RCC 7860 (cell line): ENCODE measurements around the gene KCNRG.
A peak's percentile ranks its signal among the peaks of the same experiment; 100 is the strongest.
"Not testable (repeated sequence)": the region's sequence is repeated elsewhere in the genome, so short reads cannot be mapped to it uniquely, and the experiment has no call there.

Experiments used
- DNase-seq: peaks from one replicate; pipeline ENCODE4 v3.0.0-alpha.2; 2015; ENCODE audit warnings: low spot score
- FAIRE-seq: peaks from 2 replicates; lab custom pipeline; 2012; peaks lifted over from hg19 to GRCh38; lab: Jason Lieb, UNC

Gene KCNRG

DNA sequence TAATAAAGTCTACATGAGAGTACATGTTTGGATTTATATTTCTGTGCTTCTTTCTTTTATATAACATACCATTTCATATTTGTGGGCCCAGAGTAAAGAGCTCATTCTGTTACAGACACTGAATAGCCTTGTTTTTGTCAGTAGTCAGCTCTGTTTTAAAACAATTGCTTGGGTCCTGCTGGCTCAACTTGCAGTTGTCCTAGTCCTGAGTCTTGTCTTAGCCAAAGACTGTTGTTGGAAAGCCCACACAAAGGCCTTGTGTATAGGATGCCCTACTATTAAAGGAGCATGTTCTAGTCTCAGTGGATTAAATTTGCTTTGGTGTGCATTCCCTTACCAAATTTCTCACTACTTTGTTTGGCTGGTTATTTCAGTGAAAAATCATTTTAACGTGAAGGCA lies 3.8 kb upstream of the KCNRG start:
- FAIRE-seq: no peak
- no peak for DNase-seq

DNA sequence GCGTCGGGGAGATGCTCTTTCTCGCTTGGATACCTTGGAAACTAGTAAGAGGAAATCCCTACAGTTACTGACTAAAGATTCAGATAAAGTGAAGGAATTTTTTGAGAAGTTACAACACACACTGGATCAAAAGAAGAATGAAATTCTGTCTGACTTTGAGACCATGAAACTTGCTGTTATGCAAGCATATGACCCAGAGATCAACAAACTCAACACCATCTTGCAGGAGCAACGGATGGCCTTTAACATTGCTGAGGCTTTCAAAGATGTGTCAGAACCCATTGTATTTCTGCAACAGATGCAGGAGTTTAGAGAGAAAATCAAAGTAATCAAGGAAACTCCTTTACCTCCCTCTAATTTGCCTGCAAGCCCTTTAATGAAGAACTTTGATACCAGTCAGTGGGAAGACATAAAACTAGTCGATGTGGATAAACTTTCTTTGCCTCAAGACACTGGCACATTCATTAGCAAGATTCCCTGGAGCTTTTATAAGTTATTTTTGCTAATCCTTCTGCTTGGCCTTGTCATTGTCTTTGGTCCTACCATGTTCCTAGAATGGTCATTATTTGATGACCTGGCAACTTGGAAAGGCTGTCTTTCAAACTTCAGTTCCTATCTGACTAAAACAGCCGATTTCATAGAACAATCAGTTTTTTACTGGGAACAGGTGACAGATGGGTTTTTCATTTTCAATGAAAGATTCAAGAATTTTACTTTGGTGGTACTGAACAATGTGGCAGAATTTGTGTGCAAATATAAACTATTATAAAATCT lies 2.7 kb upstream of the KCNRG start:
- FAIRE-seq: no peak

DNA sequence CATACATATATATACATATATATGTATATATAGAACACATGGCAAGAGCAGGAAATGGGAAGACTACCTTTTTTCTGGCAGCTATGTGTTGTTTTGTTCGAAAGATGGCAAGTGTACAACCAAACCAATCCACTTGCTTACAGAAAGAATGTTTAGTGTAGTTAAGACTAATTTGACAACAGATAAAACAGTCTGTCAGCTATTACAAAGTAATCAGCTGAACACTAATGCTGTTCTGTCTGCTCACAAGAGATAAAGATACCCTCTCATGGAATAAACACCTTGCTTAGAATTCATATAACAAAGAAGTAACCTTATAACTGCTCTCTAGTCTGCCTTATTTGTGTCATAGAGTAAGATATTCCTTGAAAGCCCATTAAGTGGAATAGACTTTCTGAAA lies 858 bp upstream of the KCNRG start:
- DNase-seq (no peak), FAIRE-seq (no peak)

More for the DNA sequence above, 2.7 kb upstream of the KCNRG start:
- no peak for DNase-seq

DNA sequence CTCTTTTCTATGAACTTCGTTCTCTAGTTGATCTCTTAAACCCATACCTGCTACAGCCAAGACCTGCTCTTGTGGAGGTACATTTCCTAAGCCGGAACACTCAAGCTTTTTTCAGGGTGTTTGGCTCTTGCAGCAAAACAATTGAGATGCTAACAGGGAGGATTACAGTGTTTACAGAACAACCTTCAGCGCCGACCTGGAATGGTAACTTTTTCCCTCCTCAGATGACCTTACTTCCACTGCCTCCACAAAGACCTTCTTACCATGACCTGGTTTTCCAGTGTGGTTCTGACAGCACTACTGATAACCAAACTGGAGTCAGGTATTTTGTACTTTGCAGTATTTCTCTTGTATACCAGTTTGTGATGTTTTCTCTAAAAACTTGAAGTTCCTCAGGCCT lies 506 bp downstream of the KCNRG start:
- DNase-seq (no peak), FAIRE-seq (no peak)

DNA sequence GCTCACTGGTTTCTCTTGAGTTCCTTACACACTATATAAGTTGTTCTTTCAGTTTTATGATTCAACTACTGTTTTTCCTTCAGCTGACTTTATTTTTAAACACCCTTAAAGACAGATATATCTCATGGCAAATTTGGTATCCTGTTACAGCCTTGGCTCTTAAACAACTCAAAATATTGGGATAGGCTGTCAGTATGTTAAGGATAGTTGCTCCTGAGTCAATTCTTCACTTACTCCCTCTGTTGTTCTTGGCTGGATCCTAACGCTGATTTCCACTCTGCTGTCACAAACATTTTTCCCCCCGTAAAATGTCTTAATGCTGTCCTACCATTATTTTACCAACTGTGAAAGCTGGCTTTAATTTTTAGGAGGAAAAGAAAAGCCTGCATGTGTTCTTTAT lies 1.2 kb downstream of the KCNRG start:
- DNase-seq (no peak), FAIRE-seq (no peak)

DNA sequence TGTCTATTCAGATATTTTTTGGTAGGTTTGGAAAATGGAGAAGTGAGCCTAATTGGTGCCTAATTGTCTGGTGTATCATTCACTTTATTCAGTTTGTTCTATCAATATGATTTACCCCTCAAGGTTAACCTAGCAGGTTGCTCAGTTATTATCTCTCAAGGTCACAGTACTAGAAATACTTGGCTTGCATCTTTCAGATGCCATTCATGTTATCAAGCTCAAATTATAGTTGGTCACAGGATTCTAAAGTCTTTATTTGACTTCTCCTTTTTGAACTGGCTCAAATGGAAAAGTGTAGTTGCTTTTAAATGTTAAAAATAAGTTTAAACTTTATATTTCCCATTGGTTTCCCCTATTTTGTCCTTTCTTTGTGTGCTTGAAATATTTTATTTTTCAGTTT lies 2.6 kb downstream of the KCNRG start:
- FAIRE-seq (no peak), DNase-seq (no peak)

DNA sequence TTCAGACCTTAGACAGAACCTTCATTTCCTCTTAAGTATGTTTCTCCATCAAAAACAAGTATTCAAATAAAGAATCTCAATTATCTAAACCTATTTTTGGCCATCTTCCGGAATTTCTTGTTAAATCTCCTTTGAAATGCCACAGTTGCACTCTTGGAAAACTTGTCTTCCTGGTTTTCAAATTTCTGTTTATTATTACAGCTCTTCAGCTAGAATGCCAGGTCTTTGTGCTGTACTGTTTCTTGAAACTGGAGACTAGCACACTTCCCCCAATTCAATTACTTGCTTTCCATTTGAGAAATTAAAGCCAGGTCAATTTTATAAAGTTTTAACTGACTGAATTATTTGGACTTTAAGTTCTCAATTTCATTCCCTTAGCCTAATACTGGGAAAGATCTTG lies 10.2 kb downstream of the KCNRG start:
- no peak for FAIRE-seq
- DNase-seq: no peak

DNA sequence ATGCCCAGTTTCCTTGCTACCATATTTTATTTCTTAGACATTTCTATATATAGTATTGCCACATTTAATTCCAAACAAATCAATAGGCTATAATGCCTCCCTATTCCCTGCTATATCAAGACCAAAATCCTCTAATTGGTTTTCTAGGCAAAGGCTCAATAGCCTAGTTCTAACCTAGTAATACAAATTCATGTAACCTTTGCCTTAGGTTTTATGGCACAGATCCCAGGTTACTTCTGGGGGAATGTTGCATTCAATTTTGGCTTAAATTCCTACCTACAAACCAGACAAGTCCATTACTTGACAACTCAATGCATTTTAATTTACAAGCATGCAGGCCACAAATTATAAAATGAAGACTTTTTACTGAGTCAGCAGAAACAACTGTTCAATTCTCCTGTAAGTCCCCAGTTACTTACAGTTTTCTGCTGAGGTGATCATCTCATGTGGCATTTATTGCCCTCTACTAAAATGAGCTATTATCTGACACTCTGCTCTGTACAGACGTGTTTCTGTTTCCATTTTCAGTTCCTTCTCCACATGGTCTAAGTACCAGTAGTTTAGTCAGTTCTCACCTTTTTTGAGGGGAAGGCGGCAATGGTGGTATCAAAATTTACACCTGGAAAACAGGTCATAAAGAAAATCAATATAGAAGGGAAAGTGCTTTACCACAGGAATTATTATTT lies 11.7 kb downstream of the KCNRG start:
- no peak for FAIRE-seq
- no peak for DNase-seq

DNA sequence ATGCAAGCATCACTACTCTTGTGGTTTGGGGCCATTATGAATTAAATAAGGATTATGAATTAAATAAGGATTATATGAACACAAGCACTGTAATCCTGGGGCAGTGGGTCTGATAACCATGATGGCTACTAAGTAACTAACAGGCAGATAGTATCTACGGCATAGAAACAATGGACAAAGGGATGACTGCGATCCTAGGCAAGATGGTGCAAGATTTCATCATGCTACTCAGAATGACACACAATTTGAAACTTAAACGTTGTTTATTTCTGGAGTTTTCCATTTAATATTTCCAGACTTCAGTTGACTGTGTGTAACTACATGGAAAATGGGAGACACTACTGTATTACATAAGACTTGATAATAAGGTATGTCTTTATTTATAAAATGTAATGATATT lies 15.1 kb downstream of the KCNRG start:
- FAIRE-seq (no peak), DNase-seq (no peak)

DNA sequence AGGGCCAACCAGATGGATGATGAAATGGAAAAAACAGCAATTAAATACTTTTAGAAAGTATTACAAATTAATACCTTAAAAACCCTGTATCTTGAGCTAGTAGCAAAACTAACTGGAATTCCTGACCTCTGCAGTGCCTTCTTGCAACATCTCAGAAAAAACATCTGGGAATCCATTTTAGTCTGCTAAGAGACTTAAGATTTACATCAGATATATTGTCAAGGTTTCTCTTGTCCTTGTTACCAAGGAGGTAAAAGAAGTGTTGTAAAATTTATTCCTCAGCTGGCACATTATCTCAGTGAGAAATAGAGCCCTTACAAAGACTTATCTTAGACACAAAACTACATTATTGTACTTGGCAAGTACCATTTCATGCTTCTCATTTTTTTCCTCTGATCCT lies 18.5 kb downstream of the KCNRG start:
- FAIRE-seq: no peak

DNA sequence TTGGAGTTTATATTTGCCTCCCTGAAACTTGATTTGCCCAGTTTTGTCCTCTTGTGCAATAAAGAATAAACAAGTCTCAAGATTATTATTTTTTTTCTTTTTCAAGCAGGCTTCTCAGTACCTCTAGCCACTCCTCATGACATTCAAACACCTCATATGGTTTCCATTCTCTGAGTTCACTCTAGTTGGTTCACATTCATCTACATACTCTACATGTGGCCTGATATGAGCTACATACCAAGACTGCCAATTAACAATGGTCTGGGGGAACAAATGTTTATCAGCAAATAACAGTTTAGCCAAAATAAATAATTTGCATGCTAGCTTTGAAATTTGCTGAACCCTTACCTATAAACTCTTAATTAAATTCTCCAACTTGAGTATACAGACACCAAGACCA lies 22.5 kb downstream of the KCNRG start:
- FAIRE-seq: no peak
- DNase-seq: no peak

More for the DNA sequence above, 18.5 kb downstream of the KCNRG start:
- no peak for DNase-seq

DNA sequence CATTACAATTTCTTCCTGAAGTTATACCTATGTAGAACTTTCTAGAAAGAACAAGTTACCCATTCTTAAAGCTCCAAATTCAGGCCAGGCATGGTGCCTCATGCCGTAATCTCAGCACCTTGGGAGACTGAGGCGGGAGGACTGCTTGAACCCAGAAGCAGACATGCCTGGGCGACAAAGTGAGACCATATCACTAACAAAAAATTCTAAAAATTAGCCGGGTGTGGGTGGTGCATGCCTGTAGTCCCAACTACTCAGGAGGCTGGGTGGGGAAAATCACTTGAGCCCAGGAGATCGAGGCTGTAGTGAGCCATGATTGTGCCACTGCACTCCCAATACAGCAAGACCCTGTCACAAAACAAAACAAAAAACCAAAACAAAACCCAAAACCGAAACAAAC lies 23.0 kb downstream of the KCNRG start:
- FAIRE-seq: no peak
- no peak for DNase-seq

DNA sequence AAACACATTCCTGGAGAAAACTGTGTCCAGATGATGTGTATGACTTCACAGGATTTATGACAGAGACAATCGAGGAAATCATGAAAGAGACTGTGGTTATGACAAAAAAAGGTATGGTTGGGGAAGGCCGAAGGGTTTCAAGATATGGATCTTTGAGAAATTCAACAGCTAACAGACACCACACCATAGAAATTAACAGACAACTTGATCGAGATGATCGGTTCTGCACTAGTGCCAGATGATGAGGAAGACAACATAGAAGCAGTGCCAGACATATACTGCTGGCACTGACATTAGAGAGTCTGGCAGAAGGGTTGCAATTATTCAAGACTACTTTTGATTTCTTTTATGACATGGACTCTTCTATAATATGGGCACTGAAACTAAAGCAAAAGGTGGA lies 37.2 kb downstream of the KCNRG start:
- DNase-seq: no peak
- no peak for FAIRE-seq

DNA sequence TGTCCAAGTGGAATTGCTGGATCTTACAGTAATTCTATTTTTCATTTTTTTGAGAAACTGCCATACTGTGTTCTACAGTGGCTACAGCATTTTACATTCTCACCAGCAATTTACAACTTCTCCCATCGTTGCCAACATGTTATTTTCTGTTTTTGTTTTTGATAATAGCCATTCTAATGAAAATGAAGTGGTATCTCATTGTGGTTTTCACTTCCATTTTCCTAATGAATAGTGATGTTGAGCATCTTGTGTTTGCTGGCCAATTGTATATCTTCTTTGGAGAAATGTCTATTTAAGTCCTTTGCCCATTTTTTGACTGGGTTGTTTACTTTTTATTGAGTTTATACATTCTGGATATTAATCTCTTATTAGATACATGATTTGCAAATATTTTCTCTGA lies 38.6 kb downstream of the KCNRG start:
- DNase-seq: no peak
- FAIRE-seq: no peak

DNA sequence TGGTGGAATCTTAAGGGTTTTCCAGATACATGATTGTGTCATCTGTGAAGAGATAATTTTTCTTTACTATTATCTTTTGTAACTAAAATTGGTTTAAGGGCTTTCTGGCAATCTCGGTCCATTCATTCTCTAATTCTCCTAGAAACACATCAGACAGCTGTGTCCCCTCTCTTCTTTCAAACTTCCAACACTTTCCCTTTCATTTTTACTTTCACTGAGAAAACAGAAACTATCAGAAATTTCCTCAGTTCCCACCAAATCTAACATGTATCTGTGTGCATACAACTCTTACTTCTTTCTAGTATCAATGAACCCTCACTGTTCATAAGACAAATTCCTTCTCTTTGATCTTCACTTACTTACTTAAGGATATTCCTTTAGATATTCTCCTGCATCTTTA lies 40.2 kb downstream of the KCNRG start:
- DNase-seq (no peak), FAIRE-seq (no peak)

DNA sequence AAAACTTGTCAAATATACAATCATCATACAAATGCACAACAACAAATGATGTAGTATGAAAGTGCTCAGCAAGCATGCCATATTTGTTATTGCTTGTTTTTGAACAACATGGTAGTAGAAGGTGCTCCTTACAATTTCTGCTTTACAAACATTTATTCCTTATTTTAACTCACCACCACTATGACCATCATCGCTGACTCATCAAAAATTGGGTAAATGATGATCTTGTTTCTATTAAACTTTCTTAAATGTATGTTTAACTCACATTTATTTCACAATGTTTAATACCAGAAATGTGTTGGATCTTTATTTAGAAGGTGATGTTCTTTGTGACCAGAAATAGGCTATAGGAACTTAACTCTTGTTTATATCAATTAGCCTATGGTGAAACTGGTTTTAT lies 45.5 kb downstream of the KCNRG start:
- no peak for FAIRE-seq
- DNase-seq: no peak

DNA sequence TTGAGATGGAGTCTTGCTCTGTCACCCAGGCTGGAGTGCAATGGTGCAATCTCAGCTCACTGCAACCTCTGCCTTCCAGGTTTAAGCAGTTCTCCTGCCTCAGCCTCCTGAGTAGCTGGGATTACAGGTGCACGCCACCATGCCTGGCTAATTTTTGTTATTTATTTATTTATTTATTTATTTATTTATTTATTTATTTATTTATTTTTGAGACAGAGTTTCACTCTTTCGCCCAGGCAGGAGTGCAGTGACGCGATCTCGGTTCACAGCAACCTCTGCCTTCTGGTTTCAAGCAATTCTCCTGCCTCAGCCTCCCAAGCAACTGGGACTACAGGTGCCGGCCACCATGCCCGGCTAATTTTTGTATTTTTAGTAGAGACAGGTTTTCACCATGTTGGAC lies 47.1 kb downstream of the KCNRG start:
- not testable (repeated sequence) for FAIRE-seq, DNase-seq

DNA sequence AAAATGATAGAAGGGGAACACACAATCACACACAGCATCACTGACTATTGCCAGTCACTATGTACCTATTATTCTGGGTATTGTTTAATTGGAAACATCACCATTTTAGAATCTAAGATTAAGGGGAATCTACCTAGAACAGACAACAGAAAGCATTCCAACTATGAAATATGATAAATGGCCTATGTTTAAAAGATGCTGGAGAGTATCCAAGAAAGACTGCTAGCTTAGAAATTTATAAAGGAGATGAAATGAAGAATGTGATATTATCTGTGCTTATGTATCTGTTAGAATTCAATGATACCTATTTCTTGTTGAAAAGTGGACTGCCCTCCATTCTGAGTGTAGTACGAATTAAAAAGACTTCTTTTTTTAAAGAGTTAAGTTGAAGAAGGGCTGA lies 50.5 kb downstream of the KCNRG start:
- FAIRE-seq: no peak
- no peak for DNase-seq

DNA sequence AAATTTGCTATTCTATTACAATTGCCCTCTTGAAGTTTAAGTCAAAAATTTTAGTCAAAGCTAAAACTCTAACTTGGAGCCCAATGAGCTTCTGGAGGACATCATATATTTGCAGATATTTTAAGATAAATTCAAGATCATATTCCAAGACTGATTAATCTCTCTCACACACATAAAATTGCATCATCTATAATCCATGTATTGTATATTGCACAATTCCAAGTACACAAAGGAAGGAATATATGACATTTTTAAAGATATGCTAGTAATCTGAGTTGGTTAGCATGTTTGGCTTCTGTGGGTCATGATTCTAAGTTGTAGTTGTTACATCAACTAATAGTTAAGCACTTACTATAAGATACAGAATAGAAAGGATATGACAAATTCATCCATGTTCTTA lies 53.3 kb downstream of the KCNRG start:
- no peak for FAIRE-seq
- no peak for DNase-seq

DNA sequence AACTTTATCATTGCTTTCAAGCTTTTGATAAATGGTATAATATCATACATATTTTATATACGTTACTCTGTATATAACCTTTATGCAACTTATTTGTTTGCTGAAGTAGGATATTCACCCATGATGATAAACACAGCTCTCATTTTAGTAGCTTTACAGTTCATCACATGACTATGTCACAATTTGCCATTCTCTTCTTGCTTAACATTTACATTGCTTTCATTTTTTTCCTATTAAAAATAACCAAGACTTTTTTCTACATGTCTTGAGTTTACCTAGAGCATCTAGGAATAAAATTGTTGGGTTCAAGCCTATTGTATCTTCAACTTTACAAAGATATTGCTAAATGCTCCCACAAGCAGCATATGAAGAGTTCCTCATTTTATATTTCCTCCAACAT lies 54.0 kb downstream of the KCNRG start:
- no peak for FAIRE-seq

DNA sequence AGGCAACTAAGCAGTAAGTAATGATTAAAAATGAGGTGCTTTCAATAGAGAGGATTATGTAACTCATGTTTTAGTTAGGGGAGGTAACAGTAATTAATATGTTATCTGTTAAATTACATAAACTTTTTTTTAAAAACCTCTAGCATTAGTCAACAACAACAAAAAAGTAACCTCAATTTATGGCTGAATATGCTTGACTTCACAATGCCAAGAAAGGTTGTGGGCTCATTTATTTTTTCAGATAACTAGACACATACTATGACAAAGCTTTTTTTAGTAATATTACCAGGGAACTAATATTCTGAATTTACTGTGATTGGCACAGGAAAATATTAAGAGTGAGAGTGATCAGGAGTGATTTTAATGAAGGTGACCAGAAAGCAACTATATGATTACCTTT lies 54.9 kb downstream of the KCNRG start:
- DNase-seq: no peak
- FAIRE-seq: peak; percentile 49

More for the DNA sequence above, 54.0 kb downstream of the KCNRG start:
- DNase-seq: no peak
